Suprapubic skin (tissue), 4 donors: ENCODE measurements around the gene ZNF407. TPM values are rescaled to one million over a fixed set of nuclear protein-coding genes. Genes with fewer than 3 reads are reported as not detected.

Source experiments
- DNase-seq, 2 donors: peaks; one replicate each; pipeline ENCODE4 v3.0.0-alpha.2; 2019; ENCODE audit warnings: low spot score in 2 of 2
- H3K27ac ChIP-seq: fragments of 200-600 bp; sonication (generic); one replicate; pipeline ENCODE4 v1.5.1; 2019
- H3K27me3 ChIP-seq: fragments of 200-600 bp; sonication (generic); one replicate; pipeline ENCODE4 v1.5.1; 2019
- H3K36me3 ChIP-seq: fragments of 200-600 bp; sonication (generic); one replicate; pipeline ENCODE4 v1.5.1; 2019
- H3K4me1 ChIP-seq: fragments of 200-600 bp; sonication (generic); one replicate; pipeline ENCODE4 v1.5.1; 2019
- H3K4me3 ChIP-seq: fragments of 200-600 bp; sonication (generic); one replicate; pipeline ENCODE4 v1.5.1; 2019; ENCODE audit warnings: mild to moderate bottlenecking
- H3K9me3 ChIP-seq: fragments of 200-600 bp; sonication (generic); one replicate; pipeline ENCODE4 v1.5.1; 2019
- CTCF ChIP-seq, 2 donors: fragments of 200-600 bp in 1 of 2; fragments of 450-650 bp in 1 of 2; sonication (generic) in 1 of 2; IDR thresholded peaks; one replicate each; pipeline ENCODE4 v1.5.1; 2016 to 2019; ENCODE audit warnings: antibody characterized with exemption in 2 of 2, mild to moderate bottlenecking in 1 of 2, moderate library complexity in 1 of 2
- EP300 ChIP-seq: sonication (generic); formaldehyde crosslinking; IDR thresholded peaks from one replicate; pipeline ENCODE4 v1.6.1; 2017; ENCODE audit warnings: antibody characterized with exemption
- POLR2A ChIP-seq, 2 donors: fragments of 450-650 bp; IDR thresholded peaks; one replicate each; pipeline ENCODE4 v1.6.1; 2017; ENCODE audit warnings: antibody characterized with exemption in 2 of 2, mild to moderate bottlenecking in 2 of 2, moderate library complexity in 2 of 2
- POLR2AphosphoS5 ChIP-seq, 3 donors: sonication (generic); formaldehyde crosslinking; IDR thresholded peaks; one replicate each; pipeline ENCODE4 v1.6.1; 2017; ENCODE audit warnings: antibody characterized with exemption in 3 of 3
- WGBS: methylation state at CpG from one replicate; pipeline ENCODE4 v1.1.5; 2018; 5-methylcytosine and 5-hydroxymethylcytosine counted together
- total RNA-seq, 4 donors: library from RNA; depleted of rRNA; stranded (reverse); fragments of >200 nt; gene quantifications; one replicate each; pipeline ENCODE4 v1.1.0, GENCODE V29; 2016

Gene ZNF407
- total RNA-seq, 4 donors from 2014 or later, result 10.7 to 22.1 (median 13.8) TPM

DNA sequence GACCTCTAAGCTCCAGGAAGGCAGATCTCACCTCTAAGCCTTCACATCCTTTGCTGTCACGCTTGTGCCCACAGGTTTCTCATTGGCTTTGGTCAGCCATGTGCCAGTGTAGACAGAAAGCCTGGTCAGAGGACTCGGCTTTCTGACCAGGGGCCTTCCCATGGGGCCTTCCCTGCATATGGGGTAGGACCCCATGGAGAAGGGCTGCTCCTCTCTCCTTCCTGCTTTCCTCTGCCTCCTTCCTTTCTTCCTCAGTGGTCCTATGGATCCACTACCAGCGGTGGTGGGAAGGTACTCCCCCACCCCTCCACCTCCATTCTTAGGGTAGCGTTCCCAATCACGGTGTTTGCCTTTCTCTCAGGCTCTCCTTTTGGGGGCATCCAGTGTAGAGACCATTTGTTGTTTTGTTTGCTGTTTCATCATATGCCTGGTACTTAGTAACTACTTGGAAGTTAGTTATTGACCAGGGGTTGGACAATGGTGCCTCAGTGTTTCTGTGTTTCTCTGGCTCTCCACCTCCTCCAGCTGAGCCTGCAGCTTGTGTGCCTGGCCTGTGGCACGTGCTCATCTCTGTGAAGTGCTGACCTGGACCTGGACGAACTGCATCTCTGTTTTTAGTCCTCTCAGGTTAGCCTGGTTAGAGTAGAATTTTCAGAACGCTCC lies 71.6 kb downstream of the ZNF407 start:
- Histone ChIP-seq H3K4me3 (no peak overlapping the region), H3K27me3 (no peaks in the 10 kb centered on the region), H3K27ac (no peak overlapping the region), H3K4me1 (no peaks in the 10 kb centered on the region), H3K36me3 (peaks cover 9% of the 10 kb centered on the region), H3K9me3 (no peaks in the 10 kb centered on the region)
- 96% methylated on average over 8 of the region's 8 CpGs for WGBS
- TF ChIP-seq CTCF (IDR thresholded peaks at IDR 0.05) (no peak), POLR2A (IDR thresholded peaks at IDR 0.05) (no peak)
- no peak for DNase-seq

- Histone ChIP-seq H3K27ac (no peak overlapping the region), H3K27me3 (no peaks in the 10 kb centered on the region), H3K4me1 (no peaks in the 10 kb centered on the region), H3K9me3 (no peaks in the 10 kb centered on the region), H3K4me3 (no peak overlapping the region), H3K36me3 (peaks cover 9% of the 10 kb centered on the region)
- no peak for DNase-seq
- TF ChIP-seq CTCF (IDR thresholded peaks at IDR 0.05), result no peak
- no peak for TF ChIP-seq POLR2A (IDR thresholded peaks at IDR 0.05)
- no peak for TF ChIP-seq POLR2AphosphoS5 (IDR thresholded peaks at IDR 0.05)
- no peak for TF ChIP-seq EP300
- WGBS, result 82% methylated on average over 6 of the region's 6 CpGs
Measured at GRCh38 chr18:74672371-74672770, 74.7 kb downstream of the ZNF407 start.

DNA sequence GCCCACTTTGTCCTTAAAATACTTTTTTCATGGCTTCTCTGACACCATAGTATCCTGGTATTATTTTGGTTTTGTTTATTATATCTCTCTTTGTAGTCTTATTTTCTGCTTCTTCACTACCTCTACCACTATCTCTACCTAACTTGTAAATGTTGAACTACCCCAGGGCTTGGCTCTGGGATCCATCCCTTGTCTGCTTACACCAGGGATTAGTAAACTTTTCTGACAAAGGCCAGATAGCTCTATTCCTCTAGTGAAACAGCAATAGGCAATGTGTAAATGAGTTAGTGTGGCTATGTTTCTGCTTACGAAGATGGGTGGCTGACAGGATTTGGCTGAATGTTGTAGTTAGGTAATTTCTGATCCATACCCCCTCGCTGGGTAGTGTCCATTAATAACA lies 76.8 kb downstream of the ZNF407 start:
- 92% methylated on average over 2 of the region's 2 CpGs for WGBS
- TF ChIP-seq CTCF (IDR thresholded peaks at IDR 0.05) (no peak), EP300 (no peak), POLR2AphosphoS5 (IDR thresholded peaks at IDR 0.05) (no peak), POLR2A (IDR thresholded peaks at IDR 0.05) (no peak)
- H3K9me3 ChIP-seq, result no peaks in the 10 kb centered on the region

DNA sequence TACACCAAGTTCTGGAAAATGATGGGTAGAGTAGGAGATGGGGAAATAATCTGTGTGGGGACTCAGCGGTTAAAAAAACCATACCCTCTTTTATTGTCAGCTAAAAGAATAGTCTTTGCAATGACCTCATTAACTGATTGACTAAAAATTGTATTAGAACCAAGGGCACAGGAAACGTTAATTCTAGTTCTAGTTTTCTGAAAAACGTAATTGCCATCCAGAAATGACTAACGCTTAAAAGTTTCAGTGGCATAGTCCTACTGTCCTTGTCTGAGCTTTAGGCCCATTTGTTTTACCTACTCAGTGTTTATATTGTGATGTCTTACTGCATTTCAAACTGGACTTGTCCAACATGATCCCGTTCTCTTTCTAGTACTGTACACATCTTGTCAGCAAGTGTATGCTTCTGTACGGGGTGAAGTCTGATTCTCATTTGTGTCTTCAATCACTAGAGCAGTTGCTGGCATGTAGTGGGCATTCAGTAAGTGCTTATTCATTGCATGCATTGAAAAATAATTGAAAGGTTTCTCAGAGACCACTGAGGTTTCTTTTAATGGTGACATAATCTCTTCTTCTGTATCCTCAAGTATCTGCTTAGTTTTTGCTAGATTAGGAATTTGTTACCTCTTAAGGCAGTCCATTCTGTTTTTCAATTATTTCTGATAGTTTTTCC lies 81.5 kb downstream of the ZNF407 start:
- no peaks in the 10 kb centered on the region for H3K27me3 ChIP-seq
- H3K27ac ChIP-seq, result no peak overlapping the region
- H3K9me3 ChIP-seq, result no peaks in the 10 kb centered on the region
- H3K36me3 ChIP-seq, result no peaks in the 10 kb centered on the region
- no peak for DNase-seq
- no peak for TF ChIP-seq POLR2A (IDR thresholded peaks at IDR 0.05)
- no peak for TF ChIP-seq EP300
- no peak for TF ChIP-seq CTCF (IDR thresholded peaks at IDR 0.05)
- no peak for TF ChIP-seq POLR2AphosphoS5 (IDR thresholded peaks at IDR 0.05)
- H3K4me3 ChIP-seq, result no peak overlapping the region
- H3K4me1 ChIP-seq, result peaks cover 2% of the 10 kb centered on the region
- 73% methylated on average over 6 of the region's 6 CpGs for WGBS

More for the DNA sequence above, 76.8 kb downstream of the ZNF407 start:
- no peaks in the 10 kb centered on the region for H3K27me3 ChIP-seq
- H3K27ac ChIP-seq, result no peak overlapping the region
- peaks cover 4% of the 10 kb centered on the region for H3K36me3 ChIP-seq
- H3K4me3 ChIP-seq, result no peak overlapping the region
- H3K4me1 ChIP-seq, result no peaks in the 10 kb centered on the region
- no peak for DNase-seq

GRCh38 chr18:74679679-74680076 lies 82.0 kb downstream of the ZNF407 start:
- Histone ChIP-seq H3K27me3 (no peaks in the 10 kb centered on the region), H3K27ac (no peak overlapping the region), H3K4me1 (peaks cover 2% of the 10 kb centered on the region), H3K36me3 (no peaks in the 10 kb centered on the region), H3K9me3 (no peaks in the 10 kb centered on the region), H3K4me3 (no peak overlapping the region)
- 100% methylated on average over 2 of the region's 2 CpGs for WGBS
- DNase-seq, result no peak
- TF ChIP-seq EP300, result no peak
- no peak for TF ChIP-seq POLR2A (IDR thresholded peaks at IDR 0.05)
- TF ChIP-seq POLR2AphosphoS5 (IDR thresholded peaks at IDR 0.05), result no peak
- no peak for TF ChIP-seq CTCF (IDR thresholded peaks at IDR 0.05)
